Erythroblast (primary cell): ENCODE results near the gene GLYATL1.

Source experiments
- DNase-seq, 2 experiments: peaks; one replicate each; lab custom pipeline; 2025; lab: John Stamatoyannopoulos, UW
- GATA1 ChIP-seq: IDR thresholded peaks from 2 replicates; pipeline ENCODE4 v1.6.1; 2011; ENCODE audit warnings: low read depth, mild to moderate bottlenecking, control low read depth, low read length, moderate library complexity
- POLR2A ChIP-seq: IDR thresholded peaks from 2 replicates; pipeline ENCODE4 v1.6.1; 2011; ENCODE audit warnings: mild to moderate bottlenecking, low read length

GLYATL1 gene

GRCh38 chr11:58939277-58939676, at the start of gene GLYATL1:
Gene GLYATL1 (plus strand): TSS chr11:58939488. CDS start chr11:58947088, 7,600 bp downstream.
- DNase-seq = no peak
- TF ChIP-seq GATA1 (no peak), POLR2A (no peak)

GRCh38 chr11:58893899-58894298, 45.4 kb upstream of the GLYATL1 start:
- TF ChIP-seq POLR2A (no peak), GATA1 (no peak)
- no peak for DNase-seq

- DNase-seq = no peak
- TF ChIP-seq GATA1 = no peak
- TF ChIP-seq POLR2A = no peak
Observed at GRCh38 chr11:58898106-58898505, 41.2 kb upstream of the GLYATL1 start.

GRCh38 chr11:58900479-58901420, 38.5 kb upstream of the GLYATL1 start:
- peak; percentile 52 to 72 for DNase-seq
- no peak for TF ChIP-seq POLR2A
- no peak for TF ChIP-seq GATA1

GRCh38 chr11:58902881-58903280, 36.4 kb upstream of the GLYATL1 start:
- TF ChIP-seq POLR2A (no peak), GATA1 (no peak)

GRCh38 chr11:58905011-58905720, 34.1 kb upstream of the GLYATL1 start:
- TF ChIP-seq POLR2A = no peak
- TF ChIP-seq GATA1 = no peak
- DNase-seq = no peak

More at GRCh38 chr11:58902881-58903280, 36.4 kb upstream of the GLYATL1 start:
- DNase-seq = no peak

GRCh38 chr11:58905721-58906547, 33.4 kb upstream of the GLYATL1 start:
- DNase-seq = peak in 1 of 2 experiments; percentile 4
- TF ChIP-seq GATA1 (no peak), POLR2A (no peak)

- DNase-seq = no peak
- no peak for TF ChIP-seq GATA1
- no peak for TF ChIP-seq POLR2A
Observed at GRCh38 chr11:58907780-58908179, 31.5 kb upstream of the GLYATL1 start.

- no peak for DNase-seq
Observed at GRCh38 chr11:58912124-58912523, 27.2 kb upstream of the GLYATL1 start.

GRCh38 chr11:58913685-58914084, 25.6 kb upstream of the GLYATL1 start:
- DNase-seq = no peak
- TF ChIP-seq GATA1 = no peak
- no peak for TF ChIP-seq POLR2A

More at GRCh38 chr11:58912124-58912523, 27.2 kb upstream of the GLYATL1 start:
- TF ChIP-seq GATA1 = no peak
- no peak for TF ChIP-seq POLR2A

- DNase-seq = no peak
- TF ChIP-seq GATA1 = no peak
- no peak for TF ChIP-seq POLR2A
Observed at GRCh38 chr11:58914821-58915543, 24.3 kb upstream of the GLYATL1 start.

- no peak for DNase-seq
- TF ChIP-seq POLR2A = no peak
- no peak for TF ChIP-seq GATA1
Observed at GRCh38 chr11:58916637-58917036, 22.7 kb upstream of the GLYATL1 start.
